Nephron (organoid): Measurements from ENCODE around the gene ACSL1.
A peak's percentile ranks its signal among the peaks of the same experiment; 100 is the strongest.

Experiments used
- H3K27ac Mint-ChIP-seq, 3 experiments: 2 replicates each; pipeline ENCODE4 v1.8.0; 2020; ENCODE audit warnings: mixed read lengths in 3 of 3, mild to moderate bottlenecking in 2 of 3, moderate library complexity in 1 of 3
- H3K27me3 Mint-ChIP-seq: 2 replicates; pipeline ENCODE4 v1.8.0; 2021; ENCODE audit warnings: low read depth, mild to moderate bottlenecking, moderate library complexity, mixed read lengths
- H3K36me3 Mint-ChIP-seq: 2 replicates; pipeline ENCODE4 v1.8.0; 2020; ENCODE audit warnings: low read depth, mixed read lengths
- H3K4me1 Mint-ChIP-seq: 2 replicates; pipeline ENCODE4 v1.8.0; 2020; ENCODE audit warnings: mixed read lengths
- H3K4me3 Mint-ChIP-seq, 3 experiments: 2 replicates each; pipeline ENCODE4 v1.8.0; 2020; ENCODE audit warnings: mild to moderate bottlenecking in 3 of 3, mixed read lengths in 3 of 3, moderate library complexity in 2 of 3
- H3K9me3 Mint-ChIP-seq: 2 replicates; pipeline ENCODE4 v1.8.0; 2020; ENCODE audit warnings: mixed read lengths
- TF ChIP-seq, protein P1 (sequence below), 3 experiments: fragments of 200-600 bp; sonication (generic); IDR thresholded peaks; one replicate each; pipeline ENCODE4 v1.5.0; 2021; ENCODE audit warnings: antibody characterized with exemption in 3 of 3; ENCODE audit not compliant: unreplicated experiment in 3 of 3

The ACSL1 gene

GRCh38 chr4:184818216-184818564 is 7.6 kb downstream of the ACSL1 start:
- no peaks in the 10 kb centered on the region for H3K36me3 Mint-ChIP-seq
- peaks cover 24% of the 10 kb centered on the region for H3K27me3 Mint-ChIP-seq
- no peaks in the 10 kb centered on the region for H3K9me3 Mint-ChIP-seq
- TF ChIP-seq, protein P1, sequence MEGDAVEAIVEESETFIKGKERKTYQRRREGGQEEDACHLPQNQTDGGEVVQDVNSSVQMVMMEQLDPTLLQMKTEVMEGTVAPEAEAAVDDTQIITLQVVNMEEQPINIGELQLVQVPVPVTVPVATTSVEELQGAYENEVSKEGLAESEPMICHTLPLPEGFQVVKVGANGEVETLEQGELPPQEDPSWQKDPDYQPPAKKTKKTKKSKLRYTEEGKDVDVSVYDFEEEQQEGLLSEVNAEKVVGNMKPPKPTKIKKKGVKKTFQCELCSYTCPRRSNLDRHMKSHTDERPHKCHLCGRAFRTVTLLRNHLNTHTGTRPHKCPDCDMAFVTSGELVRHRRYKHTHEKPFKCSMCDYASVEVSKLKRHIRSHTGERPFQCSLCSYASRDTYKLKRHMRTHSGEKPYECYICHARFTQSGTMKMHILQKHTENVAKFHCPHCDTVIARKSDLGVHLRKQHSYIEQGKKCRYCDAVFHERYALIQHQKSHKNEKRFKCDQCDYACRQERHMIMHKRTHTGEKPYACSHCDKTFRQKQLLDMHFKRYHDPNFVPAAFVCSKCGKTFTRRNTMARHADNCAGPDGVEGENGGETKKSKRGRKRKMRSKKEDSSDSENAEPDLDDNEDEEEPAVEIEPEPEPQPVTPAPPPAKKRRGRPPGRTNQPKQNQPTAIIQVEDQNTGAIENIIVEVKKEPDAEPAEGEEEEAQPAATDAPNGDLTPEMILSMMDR (IDR thresholded peaks at IDR 0.05; ENCODE audit: unreplicated experiment in 3 of 3): no peak
- peak overlapping the region in 1 of 3 experiments; percentile 20 for H3K27ac Mint-ChIP-seq
- H3K4me3 Mint-ChIP-seq: no peak overlapping the region
- H3K4me1 Mint-ChIP-seq: peaks cover 44% of the 10 kb centered on the region

DNA sequence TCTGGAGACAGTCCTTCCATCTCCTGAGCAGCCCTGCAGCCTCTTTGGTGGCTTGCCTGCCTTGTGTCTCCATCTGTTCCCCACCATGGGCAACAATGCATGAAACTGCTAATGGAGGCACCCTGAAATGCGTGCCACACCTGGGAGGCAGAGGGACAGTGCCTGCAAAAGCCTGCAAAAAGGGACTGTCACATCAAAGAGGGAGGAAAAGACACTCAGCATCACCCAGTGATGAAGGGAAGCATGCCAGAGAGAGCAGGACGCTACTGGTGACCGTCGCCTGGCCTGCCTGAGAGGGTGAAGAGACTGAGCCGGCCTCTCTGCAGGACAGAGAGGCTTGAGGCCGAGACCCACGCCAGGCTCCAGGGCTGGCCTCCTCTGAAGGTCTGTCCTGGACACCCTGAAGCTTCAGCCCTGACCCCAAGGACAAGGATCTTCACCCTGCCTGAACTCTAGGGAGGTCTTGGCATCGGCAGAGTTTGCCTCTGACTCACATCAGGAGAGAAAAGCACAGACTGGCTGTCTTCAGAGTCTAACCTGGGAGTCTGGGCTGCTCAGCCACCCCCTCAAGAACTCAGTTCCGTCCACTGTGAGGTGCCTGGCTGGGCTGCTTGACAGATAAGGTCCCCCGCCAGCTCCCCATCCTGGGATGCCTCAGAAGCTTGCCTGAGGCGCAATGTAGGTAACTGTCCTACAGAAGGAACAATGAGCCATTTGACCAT is 8.1 kb downstream of the ACSL1 start:
- Mint-ChIP-seq H3K4me3 (no peak overlapping the region), H3K36me3 (no peaks in the 10 kb centered on the region), H3K27me3 (peaks cover 18% of the 10 kb centered on the region), H3K4me1 (peaks cover 44% of the 10 kb centered on the region), H3K27ac (no peak overlapping the region), H3K9me3 (no peaks in the 10 kb centered on the region)
- TF ChIP-seq, protein P1 (IDR thresholded peaks at IDR 0.05; ENCODE audit: unreplicated experiment in 3 of 3): no peak

GRCh38 chr4:184816962-184817361 is 8.8 kb downstream of the ACSL1 start:
- Mint-ChIP-seq H3K36me3 (no peaks in the 10 kb centered on the region), H3K9me3 (no peaks in the 10 kb centered on the region), H3K4me1 (peaks cover 50% of the 10 kb centered on the region), H3K27ac (peak overlapping the region in 1 of 3 experiments; percentile 43), H3K27me3 (peaks cover 11% of the 10 kb centered on the region), H3K4me3 (no peak overlapping the region)
- TF ChIP-seq, protein P1 (IDR thresholded peaks at IDR 0.05; ENCODE audit: unreplicated experiment in 3 of 3): no peak

GRCh38 chr4:184815046-184815877 is 10.5 kb downstream of the ACSL1 start:
- TF ChIP-seq, protein P1 (IDR thresholded peaks at IDR 0.05; ENCODE audit: unreplicated experiment in 3 of 3): no peak
- Mint-ChIP-seq H3K4me1 (peaks cover 61% of the 10 kb centered on the region), H3K36me3 (no peaks in the 10 kb centered on the region), H3K27ac (peak overlapping the region; percentile 53 to 67 (median 65)), H3K4me3 (peak overlapping the region; percentile 16 to 31 (median 26)), H3K9me3 (no peaks in the 10 kb centered on the region), H3K27me3 (peaks cover 7% of the 10 kb centered on the region)

- Mint-ChIP-seq H3K4me3 (peak overlapping the region; percentile 16 to 31 (median 26)), H3K36me3 (no peaks in the 10 kb centered on the region), H3K27me3 (peaks cover 5% of the 10 kb centered on the region), H3K9me3 (no peaks in the 10 kb centered on the region), H3K4me1 (peaks cover 66% of the 10 kb centered on the region), H3K27ac (peak overlapping the region; percentile 53 to 67 (median 65))
- TF ChIP-seq, protein P1 (IDR thresholded peaks at IDR 0.05; ENCODE audit: unreplicated experiment in 3 of 3): no peak
Observed at GRCh38 chr4:184814686-184815045, 11.1 kb downstream of the ACSL1 start.
